IMR-90 (cell line): ENCODE data around the gene A4GALT.

Experiments
- FOS ChIP-seq: fragments of 150-350 bp; IDR thresholded peaks from 2 replicates; pipeline ENCODE4 v1.6.1; 2016; ENCODE audit warnings: low read depth, low read length
- POLR2A ChIP-seq: IDR thresholded peaks from 2 replicates; pipeline ENCODE4 v1.6.1; 2012; ENCODE audit warnings: mild to moderate bottlenecking, low read depth, low read length
- RFX5 ChIP-seq: IDR thresholded peaks from 2 replicates; pipeline ENCODE4 v1.8.0; 2012; ENCODE audit warnings: low read depth, mild to moderate bottlenecking, low read length, moderate library complexity
- TF ChIP-seq, protein P1 (sequence below): conservative IDR thresholded peaks from 2 replicates; pipeline ENCODE4 v1.5.1; 2012; ENCODE audit warnings: mild to moderate bottlenecking, low read depth, low read length, improper control_type of control experiment

DNA sequence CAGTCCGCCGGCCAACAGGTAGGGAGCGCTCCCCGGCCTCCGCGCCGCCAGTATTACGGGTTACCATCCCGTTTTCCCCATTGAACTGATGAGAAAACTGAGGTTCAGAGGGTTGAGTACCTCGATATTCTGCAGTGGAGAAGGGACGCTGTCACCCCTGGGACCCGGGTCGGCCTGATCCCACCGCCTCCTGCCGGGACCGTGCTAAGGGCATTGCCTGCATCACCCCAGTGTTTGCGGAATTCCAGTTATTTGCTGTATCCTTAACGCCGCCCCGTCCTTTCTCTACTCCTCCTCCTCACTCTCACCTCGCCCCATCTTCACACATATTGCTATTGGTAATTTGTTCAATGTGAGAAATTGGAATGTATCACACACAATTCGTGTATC lies 370 bp upstream of the A4GALT start:
- TF ChIP-seq, protein P1, sequence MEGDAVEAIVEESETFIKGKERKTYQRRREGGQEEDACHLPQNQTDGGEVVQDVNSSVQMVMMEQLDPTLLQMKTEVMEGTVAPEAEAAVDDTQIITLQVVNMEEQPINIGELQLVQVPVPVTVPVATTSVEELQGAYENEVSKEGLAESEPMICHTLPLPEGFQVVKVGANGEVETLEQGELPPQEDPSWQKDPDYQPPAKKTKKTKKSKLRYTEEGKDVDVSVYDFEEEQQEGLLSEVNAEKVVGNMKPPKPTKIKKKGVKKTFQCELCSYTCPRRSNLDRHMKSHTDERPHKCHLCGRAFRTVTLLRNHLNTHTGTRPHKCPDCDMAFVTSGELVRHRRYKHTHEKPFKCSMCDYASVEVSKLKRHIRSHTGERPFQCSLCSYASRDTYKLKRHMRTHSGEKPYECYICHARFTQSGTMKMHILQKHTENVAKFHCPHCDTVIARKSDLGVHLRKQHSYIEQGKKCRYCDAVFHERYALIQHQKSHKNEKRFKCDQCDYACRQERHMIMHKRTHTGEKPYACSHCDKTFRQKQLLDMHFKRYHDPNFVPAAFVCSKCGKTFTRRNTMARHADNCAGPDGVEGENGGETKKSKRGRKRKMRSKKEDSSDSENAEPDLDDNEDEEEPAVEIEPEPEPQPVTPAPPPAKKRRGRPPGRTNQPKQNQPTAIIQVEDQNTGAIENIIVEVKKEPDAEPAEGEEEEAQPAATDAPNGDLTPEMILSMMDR, result no peak
- TF ChIP-seq POLR2A (no peak), RFX5 (no peak), FOS (no peak)
